Hepatocyte (in vitro differentiated cells): ENCODE results near the gene DEDD2. TPM values are rescaled to one million over a fixed set of nuclear protein-coding genes. Genes with fewer than 3 reads are reported as not detected.

Source experiments
- DNase-seq: peaks from one replicate; pipeline ENCODE4 v3.0.0-alpha.2; 2016; ENCODE audit warnings: low spot score
- H2AFZ ChIP-seq: fragments of 200-600 bp; sonication (generic); 2 replicates; pipeline ENCODE4 v1.6.0; 2016; ENCODE audit warnings: antibody characterized with exemption, mild to moderate bottlenecking
- H3K27ac ChIP-seq: fragments of 200-600 bp; sonication (generic); 2 replicates; pipeline ENCODE4 v1.5.1; 2016; ENCODE audit warnings: mild to moderate bottlenecking
- H3K27me3 ChIP-seq: fragments of 200-600 bp; sonication (generic); 2 replicates; pipeline ENCODE4 v1.6.1; 2016
- H3K36me3 ChIP-seq: fragments of 200-600 bp; sonication (generic); replicated peaks from 2 replicates; pipeline ENCODE4 v1.5.1; 2016; ENCODE audit warnings: low read depth; ENCODE audit not compliant: insufficient read depth
- H3K4me1 ChIP-seq: fragments of 200-600 bp; sonication (generic); 2 replicates; pipeline ENCODE4 v1.5.1; 2016; ENCODE audit warnings: mild to moderate bottlenecking, moderate library complexity; ENCODE audit not compliant: insufficient read depth
- H3K4me2 ChIP-seq: fragments of 200-600 bp; sonication (generic); 2 replicates; pipeline ENCODE4 v1.6.0; 2016
- H3K4me3 ChIP-seq: fragments of 200-600 bp; sonication (generic); 2 replicates; pipeline ENCODE4 v1.5.1; 2016; ENCODE audit warnings: mild to moderate bottlenecking
- H3K79me2 ChIP-seq: fragments of 200-600 bp; sonication (generic); 2 replicates; pipeline ENCODE4 v1.6.0; 2017; ENCODE audit warnings: mild to moderate bottlenecking
- H3K9me2 ChIP-seq: fragments of 200-600 bp; sonication (generic); replicated peaks from 2 replicates; pipeline ENCODE4 v1.6.0; 2017; ENCODE audit warnings: mild to moderate bottlenecking; ENCODE audit not compliant: insufficient read depth
- H3K9me3 ChIP-seq: fragments of 200-600 bp; sonication (generic); 2 replicates; pipeline ENCODE4 v1.5.1; 2016; ENCODE audit warnings: low read depth, mild to moderate bottlenecking
- H4K20me1 ChIP-seq: fragments of 200-600 bp; sonication (generic); 2 replicates; pipeline ENCODE4 v1.6.0; 2016; ENCODE audit warnings: mild to moderate bottlenecking; ENCODE audit not compliant: insufficient read depth, poor library complexity, severe bottlenecking
- EZH2 ChIP-seq: fragments of 200-600 bp; sonication (generic); IDR thresholded peaks from 2 replicates; pipeline ENCODE4 v1.6.1; 2016; ENCODE audit warnings: antibody characterized with exemption, mild to moderate bottlenecking, borderline replicate concordance
- EZH2phosphoT487 ChIP-seq: fragments of 200-600 bp; sonication (generic); IDR thresholded peaks from one replicate; pipeline ENCODE4 v1.6.1; 2018; ENCODE audit warnings: antibody characterized with exemption, mild to moderate bottlenecking, low read depth, moderate library complexity; ENCODE audit not compliant: unreplicated experiment, severe bottlenecking
- WGBS: methylation state at CpG from one replicate; pipeline ENCODE4 v1.1.6; 2016; ENCODE audit warnings: low lambda C conversion rate; ENCODE audit errors: missing lambda C conversion rate; 5-methylcytosine and 5-hydroxymethylcytosine counted together
- polyA plus RNA-seq: library from polyadenylated mRNA; unstranded; fragments of >200 nt; fragmentation: Nextera tagmentation; extraction: Ambion mirVana; gene quantifications from 2 replicates; pipeline ENCODE4 v1.2.1, GENCODE V29; 2016
- total RNA-seq: library from RNA; depleted of rRNA; stranded (reverse); fragments of >200 nt; gene quantifications from 2 replicates; pipeline ENCODE4 v1.2.3, GENCODE V29; 2014
- TF ChIP-seq, protein P1 (sequence below): fragments of 200-600 bp; sonication (generic); IDR thresholded peaks from 2 replicates; pipeline ENCODE4 v1.5.1; 2016; ENCODE audit warnings: antibody characterized with exemption, mild to moderate bottlenecking; ENCODE audit not compliant: poor library complexity

DEDD2 gene
- total and polyA plus RNA-seq, 2 experiments from 2014 or later, result 34.2 to 37.8 TPM

DNA sequence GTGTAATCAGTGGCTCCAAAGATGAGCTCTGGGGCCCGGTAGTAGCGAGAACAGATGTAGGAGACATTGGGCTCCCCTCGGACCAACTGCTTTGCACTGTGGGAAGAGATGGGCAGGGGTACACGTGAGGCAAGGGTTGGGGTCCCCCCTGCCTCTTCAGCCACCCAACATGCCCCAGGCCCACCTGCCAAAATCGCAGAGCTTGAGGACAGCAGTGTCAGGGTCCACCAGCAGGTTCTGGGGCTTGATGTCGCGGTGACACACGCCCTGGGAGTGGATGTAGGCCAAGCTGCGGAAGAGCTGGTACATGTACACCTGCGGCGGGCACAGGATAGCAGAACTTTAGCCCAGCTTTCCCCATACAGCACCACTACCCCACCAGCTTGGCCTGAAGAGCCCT lies 16.9 kb upstream of the DEDD2 start:
- Histone ChIP-seq H3K4me3 (no peak overlapping the region), H3K79me2 (peaks cover 18% of the 10 kb centered on the region), H3K4me1 (no peaks in the 10 kb centered on the region), H3K9me3 (no peaks in the 10 kb centered on the region), H3K4me2 (no peak overlapping the region), H3K36me3 (no peaks in the 10 kb centered on the region), H3K9me2 (no peaks in the 10 kb centered on the region), H3K27me3 (no peaks in the 10 kb centered on the region), H2AFZ (no peak overlapping the region), H4K20me1 (peaks cover 5% of the 10 kb centered on the region), H3K27ac (peak overlapping the region; percentile 70)
- peak; percentile 3 for DNase-seq
- TF ChIP-seq EZH2, result no peak
- TF ChIP-seq, protein P1, sequence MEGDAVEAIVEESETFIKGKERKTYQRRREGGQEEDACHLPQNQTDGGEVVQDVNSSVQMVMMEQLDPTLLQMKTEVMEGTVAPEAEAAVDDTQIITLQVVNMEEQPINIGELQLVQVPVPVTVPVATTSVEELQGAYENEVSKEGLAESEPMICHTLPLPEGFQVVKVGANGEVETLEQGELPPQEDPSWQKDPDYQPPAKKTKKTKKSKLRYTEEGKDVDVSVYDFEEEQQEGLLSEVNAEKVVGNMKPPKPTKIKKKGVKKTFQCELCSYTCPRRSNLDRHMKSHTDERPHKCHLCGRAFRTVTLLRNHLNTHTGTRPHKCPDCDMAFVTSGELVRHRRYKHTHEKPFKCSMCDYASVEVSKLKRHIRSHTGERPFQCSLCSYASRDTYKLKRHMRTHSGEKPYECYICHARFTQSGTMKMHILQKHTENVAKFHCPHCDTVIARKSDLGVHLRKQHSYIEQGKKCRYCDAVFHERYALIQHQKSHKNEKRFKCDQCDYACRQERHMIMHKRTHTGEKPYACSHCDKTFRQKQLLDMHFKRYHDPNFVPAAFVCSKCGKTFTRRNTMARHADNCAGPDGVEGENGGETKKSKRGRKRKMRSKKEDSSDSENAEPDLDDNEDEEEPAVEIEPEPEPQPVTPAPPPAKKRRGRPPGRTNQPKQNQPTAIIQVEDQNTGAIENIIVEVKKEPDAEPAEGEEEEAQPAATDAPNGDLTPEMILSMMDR, result no peak
- no peak for TF ChIP-seq EZH2phosphoT487
- 98% methylated on average over 10 of the region's 11 CpGs for WGBS

DNA sequence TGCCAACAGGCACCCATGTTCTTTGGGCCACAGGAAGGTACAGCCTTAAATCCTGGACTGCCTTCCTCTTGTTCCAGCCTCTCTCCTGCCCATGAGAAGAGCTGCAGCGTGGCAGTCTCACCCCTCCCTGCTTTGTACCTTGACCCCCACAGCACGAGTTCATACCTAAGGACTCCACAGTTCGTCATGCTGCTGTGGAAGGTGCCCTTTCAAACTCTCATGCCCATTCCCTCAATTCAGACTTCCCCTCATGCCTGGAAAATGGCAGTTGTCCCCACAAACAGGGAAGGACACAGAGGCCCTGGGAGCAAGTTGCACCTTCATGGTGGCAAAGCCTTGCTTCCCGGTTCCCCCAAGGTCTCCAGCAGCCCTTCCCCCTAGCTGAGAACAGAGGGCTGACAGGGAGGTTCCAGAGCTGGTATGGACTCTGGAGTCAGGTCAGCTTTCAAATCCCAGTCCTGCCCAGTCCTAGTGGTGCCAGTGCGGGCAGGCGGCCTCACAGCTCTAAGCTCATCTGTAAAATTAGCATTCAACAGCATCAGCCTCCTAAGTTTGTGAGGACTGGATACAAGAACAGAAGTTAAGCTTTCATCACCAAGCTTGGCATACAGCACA lies 16.3 kb upstream of the DEDD2 start:
- Histone ChIP-seq H4K20me1 (peaks cover 5% of the 10 kb centered on the region), H3K27me3 (no peaks in the 10 kb centered on the region), H3K4me3 (no peak overlapping the region), H3K4me1 (no peaks in the 10 kb centered on the region), H3K36me3 (no peaks in the 10 kb centered on the region), H3K9me3 (no peaks in the 10 kb centered on the region), H3K79me2 (peaks cover 12% of the 10 kb centered on the region), H3K4me2 (no peak overlapping the region), H3K9me2 (no peaks in the 10 kb centered on the region), H3K27ac (peak overlapping the region; percentile 70), H2AFZ (no peak overlapping the region)
- DNase-seq, result peak; percentile 26
- no peak for TF ChIP-seq EZH2phosphoT487
- TF ChIP-seq, protein P1, result no peak
- TF ChIP-seq EZH2, result no peak
- 86% methylated on average over 6 of the region's 6 CpGs for WGBS

DNA sequence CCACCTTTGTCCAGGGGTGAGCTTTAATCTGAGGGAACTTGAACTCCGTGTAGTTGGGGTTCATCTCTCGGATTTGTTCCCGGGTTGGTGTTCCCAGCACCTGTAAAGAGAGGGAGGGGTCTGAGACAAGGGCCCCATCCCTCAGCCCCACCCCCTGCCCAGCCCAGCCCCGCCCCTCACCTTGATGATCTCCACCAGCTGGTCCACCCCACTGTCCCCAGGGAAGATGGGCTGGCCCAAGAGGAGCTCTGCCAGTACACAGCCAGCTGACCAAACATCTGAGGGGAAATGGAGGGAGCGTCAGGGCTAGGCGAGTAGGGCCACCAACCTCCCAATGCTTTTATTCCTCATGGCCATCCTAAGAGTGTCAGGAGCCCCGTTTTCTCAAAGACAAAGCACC lies 15.6 kb upstream of the DEDD2 start:
- Histone ChIP-seq H3K27me3 (no peaks in the 10 kb centered on the region), H3K9me3 (no peaks in the 10 kb centered on the region), H3K4me1 (no peaks in the 10 kb centered on the region), H4K20me1 (peaks cover 5% of the 10 kb centered on the region), H3K27ac (peak overlapping the region; percentile 70), H3K36me3 (no peaks in the 10 kb centered on the region), H2AFZ (no peak overlapping the region), H3K9me2 (no peaks in the 10 kb centered on the region), H3K79me2 (peaks cover 10% of the 10 kb centered on the region), H3K4me3 (no peak overlapping the region), H3K4me2 (no peak overlapping the region)
- no peak for TF ChIP-seq EZH2
- TF ChIP-seq, protein P1, result no peak
- DNase-seq, result no peak
- WGBS, result 93% methylated on average over 7 of the region's 7 CpGs

DNA sequence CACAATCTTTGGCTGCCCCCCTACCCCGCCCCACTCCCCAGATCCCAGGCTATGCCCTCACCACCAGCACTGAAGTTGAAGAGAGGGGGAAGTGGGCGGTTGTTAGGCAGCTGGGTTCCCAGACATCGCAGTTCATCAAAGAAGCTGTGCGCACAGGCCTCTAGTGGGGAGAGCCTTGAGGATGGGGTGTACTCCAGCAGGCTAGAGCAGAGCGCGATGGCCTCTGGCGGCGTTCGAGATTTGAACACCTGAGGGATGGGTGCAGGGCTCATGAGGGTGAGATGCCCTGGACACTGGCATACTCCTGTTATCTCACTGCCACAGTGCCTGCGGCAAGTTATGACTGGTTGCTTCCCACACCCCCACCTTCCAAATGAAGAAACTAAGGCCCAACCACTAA lies 15.0 kb upstream of the DEDD2 start:
- 95% methylated on average over 10 of the region's 10 CpGs for WGBS
- H3K27me3 ChIP-seq, result no peaks in the 10 kb centered on the region
- no peak for TF ChIP-seq EZH2phosphoT487
- TF ChIP-seq, protein P1, result no peak
- TF ChIP-seq EZH2, result no peak
- H3K4me2 ChIP-seq, result no peak overlapping the region
- H3K9me2 ChIP-seq, result no peaks in the 10 kb centered on the region
- peaks cover 5% of the 10 kb centered on the region for H4K20me1 ChIP-seq
- H3K9me3 ChIP-seq, result no peaks in the 10 kb centered on the region
- DNase-seq, result no peak
- no peaks in the 10 kb centered on the region for H3K36me3 ChIP-seq
- H3K27ac ChIP-seq, result no peak overlapping the region
- no peaks in the 10 kb centered on the region for H3K4me1 ChIP-seq
- no peak overlapping the region for H2AFZ ChIP-seq
- H3K79me2 ChIP-seq, result peaks cover 8% of the 10 kb centered on the region
- no peak overlapping the region for H3K4me3 ChIP-seq
